ENCODE measurements around the gene NOL4L.
"Not testable (repeated sequence)": the region's sequence is repeated elsewhere in the genome, so short reads cannot be mapped to it uniquely, and the experiment has no call there.

The NOL4L gene

GRCh38 chr20:32507998-32508774 lies 76.9 kb downstream of the NOL4L start:
- no peak for DNase-seq (ENCODE audit: low spot score)

GRCh38 chr20:32506721-32507120 lies 78.4 kb downstream of the NOL4L start:
- DNase-seq (ENCODE audit: low spot score), result no peak

GRCh38 chr20:32505723-32506473 lies 79.2 kb downstream of the NOL4L start:
- no peak for DNase-seq (ENCODE audit: low spot score)

DNA sequence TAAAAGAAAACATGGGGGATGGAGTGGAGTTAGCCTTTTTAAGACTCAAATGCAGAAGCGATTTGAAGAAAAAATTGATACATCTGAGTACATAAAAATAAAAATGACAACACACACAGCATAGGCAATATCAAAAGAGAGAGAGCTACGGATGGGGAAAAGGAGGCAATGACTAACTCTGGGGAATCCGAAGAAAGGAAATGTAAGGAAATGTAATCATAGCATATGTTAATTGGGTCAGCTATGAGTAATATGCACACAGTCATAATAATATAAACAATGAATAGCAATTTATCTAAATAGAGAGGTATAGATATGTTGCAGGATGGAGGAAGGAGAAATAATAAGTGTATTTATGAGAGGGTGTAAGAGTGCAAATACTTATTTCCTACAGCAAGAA lies 83.4 kb downstream of the NOL4L start:
- no peak for DNase-seq (ENCODE audit: low spot score)

- no peak for DNase-seq (ENCODE audit: low spot score)
Measured at GRCh38 chr20:32497589-32498224, 87.4 kb downstream of the NOL4L start.

DNA sequence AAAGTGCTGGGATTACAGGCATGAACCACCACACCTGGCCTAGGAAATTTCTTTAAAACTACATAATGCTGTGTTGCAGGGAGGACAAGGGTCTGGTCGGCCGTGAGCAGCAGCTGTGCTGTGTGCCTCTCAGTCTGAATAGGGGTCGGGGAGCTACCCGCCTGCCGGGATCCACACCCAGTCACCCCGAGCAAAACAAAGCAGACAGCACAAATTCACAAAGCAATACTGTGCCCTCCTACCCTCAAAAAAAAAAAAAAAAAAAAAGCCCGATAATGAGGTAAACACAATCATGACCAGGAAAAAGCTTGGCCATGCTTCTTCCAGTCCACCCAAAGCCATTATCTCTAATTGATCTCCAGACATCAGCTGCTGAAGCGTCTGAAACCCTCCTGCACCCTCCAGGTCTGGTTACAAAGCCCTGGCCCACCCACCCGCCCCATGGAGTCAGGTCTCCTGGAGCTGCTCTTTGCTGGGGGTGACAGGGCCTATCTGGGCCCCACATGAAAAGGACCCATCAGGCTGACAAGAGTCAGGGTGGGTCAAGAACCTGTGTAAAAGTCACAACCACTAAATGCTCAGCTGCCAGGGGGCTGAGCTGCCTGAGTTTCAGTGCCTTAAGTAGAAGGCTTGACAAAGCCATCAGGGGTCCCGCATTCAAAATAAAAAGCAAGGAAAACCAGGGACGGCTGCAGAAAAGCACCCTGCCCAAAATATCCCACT lies 88.2 kb downstream of the NOL4L start:
- no peak for DNase-seq (ENCODE audit: low spot score)

DNA sequence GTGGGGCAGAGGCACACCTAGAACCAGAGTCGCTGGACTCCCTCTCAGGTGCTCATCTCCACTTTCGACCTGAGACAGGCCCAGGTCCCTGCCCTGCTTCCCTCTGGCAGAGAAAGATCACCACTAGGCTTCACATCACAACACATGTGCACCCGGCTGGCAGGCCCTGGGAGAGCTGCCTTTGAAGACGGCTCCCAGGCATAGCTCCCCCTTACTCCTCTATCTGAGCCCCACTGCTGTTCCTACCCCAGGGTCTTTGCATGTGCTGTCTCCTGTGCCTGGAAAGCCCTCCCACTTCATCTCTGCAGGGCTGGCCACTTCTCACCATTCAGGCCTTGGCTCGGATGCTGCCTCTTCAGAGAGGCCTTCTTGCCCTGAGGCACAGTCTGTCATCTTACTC lies 89.2 kb downstream of the NOL4L start:
- no peak for DNase-seq (ENCODE audit: low spot score)

- DNase-seq (ENCODE audit: low spot score), result no peak
Measured at GRCh38 chr20:32495217-32495565, 89.9 kb downstream of the NOL4L start.

DNA sequence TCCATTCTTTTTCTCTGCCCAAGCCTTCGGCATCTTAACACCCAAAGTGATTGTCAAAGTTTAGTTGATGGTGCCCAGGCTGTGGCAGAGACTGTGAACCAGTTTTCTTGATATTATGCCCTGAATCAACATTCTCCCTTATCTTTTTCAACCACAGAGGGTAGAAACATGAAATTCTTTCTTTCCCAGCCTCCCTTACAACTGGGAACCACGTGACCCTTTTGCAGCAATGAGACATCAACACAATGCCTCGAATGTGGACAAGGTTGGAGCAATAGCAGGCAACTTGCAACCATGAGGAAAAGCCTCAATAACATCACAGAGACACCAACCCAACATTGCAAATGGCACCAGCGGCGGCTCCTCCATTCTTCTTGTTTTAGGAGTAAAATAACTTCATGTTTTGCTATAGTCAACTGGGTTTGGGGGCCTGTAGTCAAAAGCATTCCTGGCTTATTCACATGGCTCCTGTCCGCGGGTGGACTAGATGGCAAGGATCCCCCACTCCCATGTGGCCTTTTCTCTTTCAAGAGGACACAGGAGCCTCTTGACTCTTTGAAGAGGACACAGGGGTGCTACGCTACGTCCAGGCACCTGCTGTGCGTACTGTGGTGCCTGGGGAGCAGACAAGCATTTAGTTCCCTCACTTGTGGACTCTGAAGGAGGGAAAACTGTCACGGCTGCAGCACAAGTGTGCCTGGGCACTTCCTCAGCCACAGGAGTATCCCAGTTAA lies 90.5 kb downstream of the NOL4L start:
- no peak for DNase-seq (ENCODE audit: low spot score)

GRCh38 chr20:32493356-32493755 lies 91.8 kb downstream of the NOL4L start:
- DNase-seq (ENCODE audit: low spot score), result no peak

DNA sequence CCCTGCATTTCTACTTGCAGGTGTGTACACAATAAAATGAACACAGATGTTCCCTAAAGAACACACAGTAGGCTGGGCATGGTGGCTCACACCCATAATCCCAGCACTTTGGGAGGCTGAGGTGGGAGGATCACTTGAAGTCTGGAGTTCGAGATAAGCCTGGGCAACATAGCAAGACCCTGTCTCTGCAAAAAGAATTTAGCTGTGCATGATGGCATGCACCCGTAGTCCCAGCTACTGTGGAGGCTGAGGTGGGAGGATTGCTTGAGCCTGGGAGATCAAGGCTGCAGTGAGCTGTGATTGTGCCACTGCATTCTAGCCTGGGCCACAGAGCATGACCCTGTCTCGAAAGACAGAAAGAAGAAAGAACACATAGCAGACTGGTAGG lies 93.4 kb downstream of the NOL4L start:
- DNase-seq (ENCODE audit: low spot score), result not testable (repeated sequence)

GRCh38 chr20:32490942-32491763 lies 94.0 kb downstream of the NOL4L start:
- peak; percentile 57 for DNase-seq (ENCODE audit: low spot score)

- no peak for DNase-seq (ENCODE audit: low spot score)
Measured at GRCh38 chr20:32488066-32488838, 96.9 kb downstream of the NOL4L start.

DNA sequence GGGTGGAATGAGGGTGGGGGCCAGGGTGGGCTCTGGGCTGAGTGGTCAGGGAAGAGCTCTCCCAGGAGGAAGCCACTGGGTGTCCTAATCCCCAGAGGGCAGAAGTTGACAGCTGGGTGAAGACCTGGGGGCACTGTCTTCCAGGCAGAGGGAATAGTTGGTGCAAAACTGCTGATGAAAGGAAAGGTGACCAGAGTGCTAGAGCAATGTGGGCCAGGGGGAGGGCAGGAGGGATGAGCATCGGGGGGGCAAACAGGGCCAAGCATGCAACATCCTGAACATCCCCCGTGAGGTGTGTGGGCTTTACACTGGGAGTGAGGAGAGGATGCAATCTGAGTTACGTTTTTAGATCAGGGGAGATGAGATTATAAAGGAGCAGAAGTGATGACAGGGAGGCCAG lies 97.8 kb downstream of the NOL4L start:
- no peak for DNase-seq (ENCODE audit: low spot score)

GRCh38 chr20:32485770-32486478 lies 99.2 kb downstream of the NOL4L start:
- no peak for DNase-seq (ENCODE audit: low spot score)

- peak; percentile 73 for DNase-seq (ENCODE audit: low spot score)
Measured at GRCh38 chr20:32484958-32485769, 100.0 kb downstream of the NOL4L start.

GRCh38 chr20:32484225-32484957 lies 100.7 kb downstream of the NOL4L start:
- DNase-seq (ENCODE audit: low spot score), result peak; percentile 70
